ENCODE measurements around the gene PPM1H.

Gene PPM1H

DNA sequence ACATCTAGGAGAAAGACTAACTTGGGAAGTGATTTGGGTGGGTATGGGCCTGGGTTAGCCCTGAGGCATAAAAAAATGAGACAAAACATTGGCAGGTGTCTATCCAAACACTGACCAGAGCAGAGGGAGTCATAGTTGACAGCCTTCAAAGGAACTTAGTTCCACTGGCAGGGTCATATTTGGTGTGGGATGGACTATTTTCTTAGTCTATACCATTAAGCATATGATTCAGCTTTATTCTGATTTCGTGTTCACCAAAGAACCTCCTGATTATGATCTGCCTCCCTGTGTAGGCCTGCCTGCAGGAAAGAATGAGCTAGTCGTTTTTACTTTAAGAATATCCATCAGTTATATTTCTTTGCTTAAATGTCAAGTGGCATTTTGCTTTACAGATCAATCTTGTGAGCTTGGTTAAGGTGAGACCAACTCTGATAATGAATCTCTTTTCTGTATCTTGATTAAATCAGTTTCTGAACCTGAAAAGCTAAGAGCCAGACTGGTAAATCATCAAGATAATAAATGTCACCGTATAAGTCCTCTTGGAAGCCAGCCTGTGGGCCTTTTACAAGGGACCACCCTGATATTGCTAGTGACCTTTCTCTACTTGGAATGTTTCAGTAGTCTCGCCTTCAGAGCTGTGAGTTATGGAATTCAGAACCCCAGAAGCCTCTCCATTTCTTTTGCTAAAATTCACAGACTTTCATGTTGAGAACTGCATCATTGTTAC, 285.4 kb downstream of the PPM1H start:
- no peak for DNase-seq (ENCODE audit: low read depth)

DNA sequence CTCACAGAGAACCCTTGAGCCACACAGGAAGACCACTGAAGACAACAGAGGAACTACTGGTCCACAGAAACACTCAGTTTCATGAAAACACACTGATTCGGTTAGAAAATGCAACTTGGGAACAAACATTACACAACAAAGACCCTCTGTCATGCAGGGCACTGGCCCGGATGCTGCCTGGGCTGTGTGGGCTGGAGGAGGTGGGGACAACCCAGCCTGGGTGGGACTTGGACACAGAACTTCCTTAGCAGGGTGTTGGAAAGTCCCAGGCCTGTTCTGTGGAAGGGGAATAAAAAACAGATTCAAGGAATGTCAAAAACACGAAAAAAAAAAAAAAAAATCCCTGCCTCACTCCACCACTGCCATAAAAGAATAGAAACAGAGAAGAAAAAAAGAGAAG, 287.4 kb downstream of the PPM1H start:
- DNase-seq (ENCODE audit: low read depth) = no peak

DNA sequence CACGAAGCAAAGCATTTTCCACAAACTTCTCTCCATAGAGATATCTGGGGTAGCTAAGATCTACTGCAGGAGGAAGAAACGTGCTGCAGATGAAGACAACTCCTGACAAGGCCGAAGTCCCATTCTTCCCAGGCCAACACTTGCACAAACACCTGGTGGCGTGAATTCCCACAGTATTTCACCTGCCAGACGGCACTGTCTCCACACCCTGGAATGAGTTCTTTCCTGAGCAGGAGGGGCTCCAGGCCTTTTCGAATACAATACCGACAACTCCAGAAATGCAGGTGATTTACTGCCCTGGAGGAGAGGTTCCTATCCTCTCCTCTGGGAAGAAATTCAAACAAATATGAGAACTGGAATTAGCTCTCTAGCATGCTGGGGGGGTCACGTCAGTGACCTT, 288.4 kb downstream of the PPM1H start:
- no peak for DNase-seq (ENCODE audit: low read depth)

DNA sequence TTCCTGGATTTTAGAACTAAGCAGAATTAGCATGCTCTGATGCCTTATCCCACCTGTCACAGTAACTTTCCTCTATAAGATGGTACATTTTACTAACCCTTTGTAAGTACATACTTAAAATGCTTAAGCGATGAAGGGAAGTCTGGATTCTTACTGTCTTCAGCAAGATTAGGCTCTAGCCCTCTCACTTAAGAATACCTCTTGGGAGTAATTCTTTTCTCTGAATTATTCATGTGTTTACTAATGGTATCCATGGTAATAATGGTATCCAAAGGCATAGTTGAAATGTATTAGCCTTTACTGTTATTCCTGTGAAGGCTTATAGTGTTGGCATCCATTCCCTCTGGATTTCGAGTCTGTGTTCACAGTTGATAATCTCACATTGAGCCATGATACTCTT, 291.5 kb downstream of the PPM1H start:
- no peak for DNase-seq (ENCODE audit: low read depth)

DNA sequence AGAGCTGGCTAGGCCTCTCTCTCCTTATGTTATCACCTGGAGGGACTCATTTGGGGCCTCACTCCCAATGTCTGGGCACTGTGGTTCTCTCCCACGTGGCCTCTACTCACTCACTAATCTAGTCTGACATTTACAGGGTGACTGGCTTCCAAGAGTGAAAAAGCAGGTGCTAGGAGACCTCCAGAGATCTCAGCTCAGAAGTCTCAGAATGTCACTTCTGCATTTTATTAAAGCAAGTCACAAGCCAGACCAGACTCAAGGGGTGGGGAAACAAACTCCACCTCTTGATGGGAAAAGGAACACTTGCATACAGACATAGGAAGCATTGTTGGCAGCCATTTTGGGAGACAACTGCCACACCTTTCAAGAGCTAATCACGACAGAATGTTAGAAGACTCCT, 292.5 kb downstream of the PPM1H start:
- no peak for DNase-seq (ENCODE audit: low read depth)

DNA sequence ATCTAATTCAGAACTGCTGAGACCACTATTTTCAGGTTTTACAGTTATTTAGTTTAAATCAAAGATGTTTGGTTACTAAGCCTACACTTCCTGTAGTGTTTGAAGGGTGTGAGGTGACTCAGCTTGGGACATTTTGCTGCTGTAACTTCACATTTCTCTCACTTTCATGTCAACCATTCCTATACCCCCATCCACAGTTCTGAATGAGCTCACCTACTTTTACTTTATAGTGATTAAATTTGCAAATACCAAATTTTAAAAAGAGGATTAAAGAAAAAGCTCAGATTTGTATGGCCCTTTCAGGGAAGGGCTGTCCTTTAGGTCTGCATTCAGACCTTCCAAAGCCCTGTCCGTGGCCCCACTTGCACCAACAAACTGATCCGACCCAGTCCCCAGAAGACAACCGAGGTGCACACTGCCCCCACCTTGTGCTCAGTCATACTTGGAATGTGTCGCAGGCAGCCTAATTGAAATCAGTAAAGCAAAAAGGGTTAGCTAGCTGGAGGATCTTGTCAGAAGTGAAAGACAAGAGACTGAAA, 294.0 kb downstream of the PPM1H start:
- no peak for DNase-seq (ENCODE audit: low read depth)

DNA sequence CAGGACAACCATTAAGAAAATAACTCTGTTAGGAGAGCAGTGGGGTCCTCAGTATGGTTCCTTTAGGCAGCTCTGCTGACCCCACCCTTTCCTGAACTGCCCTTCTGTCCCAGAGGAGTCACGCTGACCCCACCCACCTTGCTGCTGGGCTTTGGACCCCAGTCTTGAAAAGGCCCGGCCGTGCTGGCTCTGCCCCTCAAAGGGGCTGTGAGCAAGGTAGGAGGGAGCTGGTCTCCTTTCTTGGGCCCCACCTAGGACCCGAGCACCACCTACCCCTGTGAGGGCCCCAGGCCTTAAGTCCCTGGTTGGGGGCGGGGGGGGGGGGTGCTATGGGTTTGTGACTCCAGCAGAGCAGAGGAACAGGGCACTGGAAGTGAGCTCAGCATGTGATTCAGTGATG, 297.3 kb downstream of the PPM1H start:
- DNase-seq (ENCODE audit: low read depth) = no peak

DNA sequence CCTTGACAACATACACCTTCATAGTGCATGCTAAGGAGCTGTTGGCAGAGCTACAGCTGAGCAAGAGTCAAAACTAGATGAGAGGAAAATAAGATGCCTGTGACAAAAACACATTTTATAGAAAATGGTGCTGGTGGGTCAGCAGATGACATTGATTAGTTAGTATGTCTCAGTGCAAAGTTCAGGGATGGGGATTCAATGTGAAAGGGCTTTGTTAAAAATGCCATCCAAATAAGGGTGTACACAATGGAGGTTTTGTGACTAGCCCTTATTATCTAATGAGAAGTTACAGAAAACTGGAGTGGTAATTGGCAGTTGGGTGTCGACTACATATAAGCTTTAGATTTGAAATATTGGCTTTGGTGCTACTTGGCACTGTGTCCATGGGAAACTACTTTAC, 299.3 kb downstream of the PPM1H start:
- no peak for DNase-seq (ENCODE audit: low read depth)

DNA sequence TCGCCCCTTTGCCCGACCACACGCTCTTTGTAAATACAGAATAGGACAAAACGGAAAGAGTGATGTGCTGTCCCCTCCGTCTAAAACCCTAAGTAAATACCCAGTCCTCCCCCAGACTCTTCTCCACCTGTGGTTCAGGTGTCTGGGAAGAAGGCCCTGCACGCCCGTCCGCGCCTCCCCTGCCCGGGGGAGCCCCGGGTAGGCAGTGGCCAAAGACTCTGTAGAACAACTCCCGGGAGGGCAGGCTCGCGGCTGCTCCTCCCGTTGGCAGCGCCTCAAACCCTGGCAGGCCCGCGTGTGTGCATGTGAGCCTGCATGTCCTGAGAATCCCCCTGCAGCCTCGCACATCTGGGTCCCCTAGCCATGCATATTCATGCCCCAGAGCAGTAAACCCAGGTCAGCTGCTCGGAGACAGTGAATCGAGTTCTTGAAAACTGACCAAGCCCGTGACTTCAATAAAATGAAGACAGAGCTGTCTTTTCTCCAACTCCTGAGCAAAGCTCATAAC, 302.5 kb downstream of the PPM1H start:
- no peak for DNase-seq (ENCODE audit: low read depth)

DNA sequence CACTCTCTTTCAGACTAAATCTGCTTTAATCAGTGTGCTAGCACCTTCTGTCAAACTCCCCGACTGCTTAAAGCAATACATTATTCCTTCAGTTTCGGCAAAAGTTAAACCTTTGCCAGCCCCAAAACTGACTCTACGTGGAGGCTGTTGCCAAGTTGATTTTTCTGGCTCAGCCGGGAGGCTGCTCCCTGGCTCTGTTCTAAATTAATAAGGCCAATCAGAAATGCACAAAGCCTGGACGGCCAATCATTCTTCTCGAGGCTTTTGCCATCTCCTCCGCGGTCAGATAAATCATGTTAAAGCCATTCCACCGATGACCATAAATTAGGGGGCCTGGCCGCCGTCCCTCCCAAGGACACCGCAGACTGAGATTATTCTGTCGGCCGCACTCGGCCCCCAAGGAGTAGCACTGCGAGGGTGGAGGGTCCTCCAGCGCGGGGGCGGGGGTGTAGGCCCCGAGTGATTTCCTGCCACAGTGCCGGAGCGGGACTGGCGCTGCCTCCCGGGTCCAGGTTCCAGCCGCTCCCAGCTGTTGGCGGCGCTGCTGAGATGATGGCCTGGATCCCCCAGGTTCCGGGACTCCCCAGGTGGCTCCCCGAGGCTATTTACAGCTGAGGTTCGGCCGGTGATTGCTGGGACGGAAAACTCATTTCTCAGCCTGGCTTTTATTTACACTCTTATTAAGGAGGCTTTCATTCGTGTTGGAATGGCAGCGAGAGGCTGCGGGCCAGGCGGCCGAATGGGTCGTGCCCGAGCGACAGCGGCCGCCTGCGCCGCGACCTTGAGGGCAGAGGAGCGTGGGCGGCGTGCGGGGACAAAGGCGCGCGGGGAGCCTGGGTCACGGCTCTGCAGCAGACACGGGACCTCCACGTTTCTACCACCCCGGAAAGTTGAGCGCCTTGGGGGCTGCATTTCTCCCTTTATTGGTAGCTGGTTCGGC, 303.2 kb downstream of the PPM1H start:
- no peak for DNase-seq (ENCODE audit: low read depth)

DNA sequence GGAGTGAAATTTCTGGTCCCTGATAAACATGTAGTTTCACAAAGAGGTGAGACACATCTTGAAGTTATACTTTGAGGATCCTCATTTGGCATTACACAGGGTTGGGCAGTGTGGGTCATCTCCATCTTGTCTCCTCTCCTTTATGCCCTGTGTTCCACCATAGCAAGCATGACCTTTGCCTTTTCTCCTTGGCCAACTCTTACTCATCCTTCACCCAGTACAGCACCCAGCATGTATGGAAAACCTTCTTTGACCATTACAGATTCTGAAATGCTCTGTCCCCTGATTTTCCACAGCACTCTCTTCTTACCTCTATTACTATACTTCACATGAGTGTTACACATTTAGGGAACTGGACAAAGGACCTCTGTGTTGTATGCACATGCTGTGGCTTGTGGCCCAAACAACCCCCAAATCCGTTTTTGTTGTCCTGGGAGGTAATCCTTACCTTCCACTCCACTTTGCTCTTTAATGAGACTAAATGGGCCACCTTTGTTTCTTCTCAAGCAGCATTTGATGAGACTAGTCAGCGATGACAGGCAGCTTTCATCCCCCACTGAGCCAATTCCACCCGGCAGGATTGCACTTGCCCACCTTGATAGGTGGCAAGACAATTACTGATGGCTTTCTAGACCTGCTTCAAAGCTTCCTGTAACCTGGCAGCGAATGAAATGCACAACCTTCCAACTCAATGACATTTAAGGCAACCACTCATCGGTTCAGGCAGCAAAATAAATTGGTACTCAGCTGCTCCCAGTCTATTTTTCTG, 304.8 kb downstream of the PPM1H start:
- DNase-seq (ENCODE audit: low read depth) = no peak

DNA sequence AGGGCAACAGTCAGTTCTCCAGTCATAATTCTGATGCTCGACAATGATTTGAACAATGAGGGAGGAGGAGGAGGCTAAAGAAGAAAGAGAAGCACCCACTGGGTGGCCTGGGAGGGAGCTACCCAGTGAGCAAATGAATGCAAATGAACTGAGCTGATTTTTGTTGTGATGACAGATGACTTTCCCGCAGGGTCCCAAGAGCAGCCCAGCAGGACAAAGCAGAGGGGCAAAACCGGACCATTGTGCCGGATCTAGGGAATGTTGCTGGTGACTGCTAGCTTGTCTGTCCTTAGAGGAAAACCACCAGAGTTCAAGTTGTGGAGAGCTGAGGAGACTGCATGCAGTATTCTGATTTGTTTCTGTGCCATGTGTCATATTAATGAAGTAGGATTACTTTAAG, 305.5 kb downstream of the PPM1H start:
- no peak for DNase-seq (ENCODE audit: low read depth)

DNA sequence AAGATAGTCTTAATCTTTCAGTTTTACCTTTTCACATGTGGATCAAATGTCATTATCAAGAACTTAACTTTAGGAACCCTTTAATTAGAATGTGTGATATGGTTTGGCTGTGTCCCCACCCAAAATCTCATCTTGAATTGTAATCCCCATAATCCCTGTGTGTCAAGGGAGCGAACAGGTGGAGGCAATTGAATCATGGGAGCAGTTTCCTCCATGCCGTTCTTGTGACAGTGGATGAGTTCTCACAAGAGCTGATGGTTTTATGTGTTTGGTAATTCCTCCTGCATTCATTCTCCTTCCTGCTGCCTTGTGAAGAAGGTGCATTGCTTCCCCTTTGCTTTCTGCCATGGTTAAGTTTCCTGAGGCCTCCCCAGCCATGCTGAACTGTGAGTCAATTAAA, 307.8 kb downstream of the PPM1H start:
- DNase-seq (ENCODE audit: low read depth) = no peak

DNA sequence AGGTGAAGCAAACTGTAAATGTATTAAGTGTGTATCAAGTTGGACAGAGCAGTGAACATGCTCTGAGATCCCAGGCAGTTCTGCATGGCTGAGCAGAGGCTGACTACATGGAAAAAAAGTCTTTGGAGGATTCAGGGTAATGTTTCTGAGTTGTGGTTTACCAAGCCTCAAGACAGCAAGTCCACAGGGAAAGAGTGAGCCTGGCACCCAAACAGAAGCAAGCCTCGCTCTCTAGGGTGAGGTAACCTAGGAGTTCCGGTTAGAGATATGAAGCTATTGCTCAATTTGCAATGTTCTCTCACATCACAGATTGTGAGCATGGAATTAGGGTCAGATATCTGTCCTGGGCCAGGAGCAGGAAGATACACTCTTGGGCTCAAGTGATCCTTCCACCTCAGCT, 309.7 kb downstream of the PPM1H start:
- DNase-seq (ENCODE audit: low read depth) = no peak

DNA sequence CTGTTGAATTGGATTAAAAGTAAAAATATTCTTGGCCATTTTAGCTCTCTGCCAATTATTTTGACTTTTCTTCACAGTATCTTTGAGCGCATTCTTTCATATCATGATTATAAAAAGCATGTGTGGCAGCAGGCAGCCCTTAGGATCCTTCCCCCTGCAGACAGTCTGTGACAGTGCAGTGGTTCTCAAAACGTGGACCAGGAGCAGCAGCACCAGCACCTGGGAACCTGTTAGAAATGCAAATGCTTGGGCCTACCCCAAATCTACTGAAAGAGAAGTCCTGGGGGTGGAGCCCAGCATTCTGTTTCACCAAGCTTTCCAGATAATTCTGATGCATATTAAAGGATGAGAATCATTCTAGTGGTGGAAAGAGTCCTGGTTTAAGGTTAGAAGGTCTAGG, 312.8 kb downstream of the PPM1H start:
- no peak for DNase-seq (ENCODE audit: low read depth)

DNA sequence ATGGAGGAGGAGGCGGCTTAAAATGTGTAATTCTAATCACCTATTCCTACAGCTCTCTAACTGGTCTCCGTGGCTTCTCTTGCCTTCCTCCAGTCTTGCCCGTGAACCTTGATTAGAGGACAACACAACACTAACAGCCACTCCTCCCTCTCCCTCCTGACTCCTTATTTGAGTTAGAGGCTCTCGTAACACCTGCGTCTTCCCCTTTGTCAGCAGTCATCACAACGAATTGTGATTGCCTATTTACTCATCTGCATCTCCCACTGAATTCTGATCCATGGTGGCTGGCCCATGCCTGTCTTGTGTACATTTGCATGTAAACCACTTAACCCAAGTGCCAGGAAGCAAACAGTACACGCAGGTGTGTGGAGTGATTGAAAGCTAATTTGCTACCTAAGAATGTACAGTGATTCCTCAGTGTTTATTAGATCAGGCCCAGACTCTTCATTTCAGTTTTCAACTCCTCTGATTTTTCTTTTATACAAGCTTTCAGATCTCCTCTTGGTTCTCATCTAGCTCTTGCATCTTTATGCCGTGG, 313.8 kb downstream of the PPM1H start:
- no peak for DNase-seq (ENCODE audit: low read depth)

DNA sequence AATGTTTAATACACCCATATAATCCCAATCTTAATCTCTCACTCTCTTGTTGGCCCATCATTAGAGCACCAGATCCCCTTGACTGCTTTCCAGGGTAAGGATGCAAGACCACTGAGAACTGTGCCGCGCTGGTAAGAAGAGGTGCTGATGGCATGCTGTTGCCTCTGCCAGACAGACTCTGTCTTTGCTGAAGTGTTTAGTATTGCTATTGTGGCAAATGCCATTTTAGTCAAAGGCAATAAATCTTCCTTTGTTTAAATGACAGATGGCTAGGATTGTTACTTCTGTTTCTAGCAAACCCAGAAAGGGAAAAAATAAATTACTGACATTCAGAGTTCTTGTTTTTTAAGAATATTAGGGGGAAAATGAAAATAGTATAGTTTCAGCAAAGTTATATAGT, 316.0 kb downstream of the PPM1H start:
- no peak for DNase-seq (ENCODE audit: low read depth)

DNA sequence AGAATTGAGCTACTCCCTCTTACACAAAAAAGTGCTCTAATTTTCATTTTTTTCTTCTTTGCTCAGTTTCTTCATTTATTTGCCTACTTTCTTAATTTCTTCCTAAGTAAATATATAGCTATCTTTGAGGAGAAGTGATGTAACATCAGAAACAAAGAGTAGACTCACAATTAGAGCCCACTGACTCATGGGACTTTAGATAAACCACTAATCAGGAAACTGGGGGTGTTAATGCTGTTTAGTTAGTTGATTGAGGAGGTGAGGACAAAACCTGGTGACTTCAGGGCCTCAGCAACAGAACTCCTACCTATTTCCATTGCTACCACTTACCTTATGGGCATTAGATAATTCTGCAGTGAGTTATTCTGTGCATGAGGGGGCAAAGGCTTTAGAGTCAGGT, 316.6 kb downstream of the PPM1H start:
- no peak for DNase-seq (ENCODE audit: low read depth)

DNA sequence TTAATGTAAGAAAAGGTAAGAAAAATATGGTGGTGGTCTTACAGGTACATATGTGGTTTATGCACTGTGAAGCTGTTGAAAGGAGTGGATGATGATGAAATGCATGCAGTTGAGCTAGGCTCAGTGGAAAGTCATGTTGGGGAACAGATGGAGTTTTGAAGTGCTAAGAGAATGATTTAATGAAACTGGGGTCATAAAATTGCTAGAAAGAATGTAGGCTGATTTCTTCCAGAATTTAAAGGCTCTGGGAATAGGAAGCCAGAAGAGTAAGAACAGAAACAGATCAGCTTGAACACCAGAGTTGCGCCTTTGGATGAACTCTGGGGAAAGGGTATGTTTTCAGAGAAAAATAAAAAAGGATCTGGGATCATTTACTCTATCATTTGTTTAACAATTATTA, 321.9 kb downstream of the PPM1H start:
- DNase-seq (ENCODE audit: low read depth) = no peak

DNA sequence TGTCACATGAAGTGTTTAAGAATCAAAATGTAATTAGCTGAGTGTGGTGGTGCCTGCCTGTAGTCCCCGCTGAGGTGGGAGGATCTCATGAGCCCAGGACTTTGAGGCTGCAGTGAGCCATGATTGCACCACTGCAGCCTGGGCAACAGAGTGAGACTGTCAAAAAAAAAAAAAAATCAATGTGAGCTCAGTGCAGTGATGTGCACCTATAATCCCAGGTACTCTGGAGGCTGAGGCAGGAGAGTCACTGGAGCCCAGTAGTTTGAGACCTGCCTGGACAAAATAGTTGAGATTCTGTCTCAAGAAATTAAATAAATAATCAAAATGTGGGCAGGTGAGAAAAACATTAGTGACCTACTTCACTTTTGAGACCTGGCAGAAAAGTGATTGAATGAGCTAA, 328.3 kb downstream of the PPM1H start:
- no peak for DNase-seq (ENCODE audit: low read depth)

DNA sequence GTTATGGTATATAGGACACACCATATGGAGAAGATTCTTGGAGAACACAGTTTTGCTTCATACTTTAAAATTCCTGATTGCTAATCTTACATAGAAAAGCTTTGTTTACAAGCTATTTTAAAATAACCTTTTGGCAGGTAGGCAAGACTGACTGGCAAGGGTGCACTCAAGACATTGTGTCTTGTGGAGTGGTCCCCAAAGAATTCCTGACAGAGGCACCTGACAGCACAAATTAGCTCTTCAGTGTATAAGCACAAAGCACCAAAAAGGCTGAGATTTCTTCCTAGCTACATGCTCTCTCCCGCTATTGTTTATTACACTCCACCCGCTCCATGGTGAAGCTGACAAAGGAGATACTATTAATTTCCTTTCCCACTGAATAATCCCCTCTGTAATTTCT, 329.0 kb downstream of the PPM1H start:
- no peak for DNase-seq (ENCODE audit: low read depth)

DNA sequence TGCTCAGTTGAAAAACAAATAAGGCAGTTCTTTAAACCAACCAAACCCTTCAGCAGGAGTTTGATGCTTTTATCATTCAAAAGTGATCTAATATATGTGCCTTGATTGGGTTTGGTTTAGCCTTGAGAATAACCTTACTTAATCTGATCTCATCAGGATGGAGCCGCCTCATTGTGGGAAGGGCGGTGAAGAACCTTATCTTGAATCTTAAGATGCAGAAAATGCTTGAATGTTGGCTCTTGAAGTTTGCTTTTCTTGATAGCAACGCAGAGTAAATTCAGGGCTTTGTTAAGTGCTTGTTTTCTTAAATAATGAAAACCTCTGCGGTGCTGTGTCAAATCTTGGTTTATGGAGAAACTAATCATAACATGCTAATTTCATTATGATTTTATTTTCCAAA, 330.1 kb downstream of the PPM1H start:
- no peak for DNase-seq (ENCODE audit: low read depth)

All from stimulated activated CD8-positive, alpha-beta memory T cell treated with anti-CD3 and anti-CD28 coated beads, Interleukin-12 subunit alpha, Interleukin-12 subunit beta, amount 100 ng/mL, for 4 hours (primary cell).